Fibroblast of skin of abdomen (primary cell): ENCODE data around the gene TTYH2. TPM values are rescaled to one million over a fixed set of nuclear protein-coding genes. Genes with fewer than 3 reads are reported as not detected.
"Not testable (repeated sequence)": the region's sequence is repeated elsewhere in the genome, so short reads cannot be mapped to it uniquely, and the experiment has no call there.

Source experiments
- DNase-seq: peaks from one replicate; pipeline ENCODE4 v3.0.0-alpha.2; 2013
- polyA plus RNA-seq, 2 experiments: library from polyadenylated mRNA; unstranded; fragments of 120-200 nt; gene quantifications; one replicate each; pipeline ENCODE4 v1.2.1, GENCODE V29; 2013; ENCODE audit not compliant: insufficient read length in 2 of 2

The TTYH2 gene, protein sequence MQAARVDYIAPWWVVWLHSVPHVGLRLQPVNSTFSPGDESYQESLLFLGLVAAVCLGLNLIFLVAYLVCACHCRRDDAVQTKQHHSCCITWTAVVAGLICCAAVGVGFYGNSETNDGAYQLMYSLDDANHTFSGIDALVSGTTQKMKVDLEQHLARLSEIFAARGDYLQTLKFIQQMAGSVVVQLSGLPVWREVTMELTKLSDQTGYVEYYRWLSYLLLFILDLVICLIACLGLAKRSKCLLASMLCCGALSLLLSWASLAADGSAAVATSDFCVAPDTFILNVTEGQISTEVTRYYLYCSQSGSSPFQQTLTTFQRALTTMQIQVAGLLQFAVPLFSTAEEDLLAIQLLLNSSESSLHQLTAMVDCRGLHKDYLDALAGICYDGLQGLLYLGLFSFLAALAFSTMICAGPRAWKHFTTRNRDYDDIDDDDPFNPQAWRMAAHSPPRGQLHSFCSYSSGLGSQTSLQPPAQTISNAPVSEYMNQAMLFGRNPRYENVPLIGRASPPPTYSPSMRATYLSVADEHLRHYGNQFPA
- 7.1 TPM for polyA plus RNA-seq (2013, experiment 1 of 2; ENCODE audit: insufficient read length)
- polyA plus RNA-seq (2013, experiment 2 of 2; ENCODE audit: insufficient read length) = 7.9 TPM

DNA sequence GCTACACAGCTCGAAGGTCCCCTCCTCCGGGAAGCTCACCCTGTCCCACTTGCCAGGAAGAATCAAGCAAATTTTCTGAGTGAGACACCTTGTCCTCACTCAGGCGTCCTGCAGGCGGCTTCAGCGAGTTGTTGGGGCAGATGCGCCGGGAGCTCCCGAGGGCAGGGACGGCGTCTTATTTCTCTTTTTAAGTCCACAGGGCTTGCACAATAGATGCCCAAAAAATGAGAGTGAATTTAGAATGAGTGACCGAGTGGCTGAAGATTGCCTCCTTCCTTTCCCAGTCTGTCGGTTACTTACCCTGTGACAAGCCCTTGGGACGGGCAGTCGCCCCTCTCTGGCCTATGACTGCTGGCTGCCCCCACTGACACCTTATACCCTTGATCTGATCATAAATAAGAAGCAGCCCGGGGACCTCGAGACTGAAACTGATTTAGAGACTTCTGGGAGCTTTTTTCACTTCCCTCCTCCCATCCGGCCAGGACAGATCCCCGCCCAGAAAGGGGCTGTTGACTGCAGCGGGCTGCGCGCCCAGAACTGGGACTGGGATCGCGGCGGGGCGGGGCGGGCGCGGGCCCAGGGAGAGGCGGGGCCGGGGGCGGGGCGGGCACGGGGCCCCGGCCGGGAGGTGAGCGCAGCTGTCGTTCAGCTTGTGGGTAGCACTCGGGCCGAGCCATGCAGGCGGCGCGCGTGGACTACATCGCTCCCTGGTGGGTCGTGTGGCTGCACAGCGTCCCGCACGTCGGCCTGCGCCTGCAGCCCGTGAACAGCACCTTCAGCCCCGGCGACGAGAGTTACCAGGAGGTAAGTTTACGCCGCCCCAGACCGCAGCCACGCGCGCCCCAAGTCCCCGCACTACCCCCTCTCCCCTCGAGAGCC lies at the start of gene TTYH2:
TTYH2 (plus strand) TSS at position 659 of the 879 bp plus-strand sequence; CDS start at position 676, 17 bp downstream.
- peak; percentile 89 for DNase-seq

DNA sequence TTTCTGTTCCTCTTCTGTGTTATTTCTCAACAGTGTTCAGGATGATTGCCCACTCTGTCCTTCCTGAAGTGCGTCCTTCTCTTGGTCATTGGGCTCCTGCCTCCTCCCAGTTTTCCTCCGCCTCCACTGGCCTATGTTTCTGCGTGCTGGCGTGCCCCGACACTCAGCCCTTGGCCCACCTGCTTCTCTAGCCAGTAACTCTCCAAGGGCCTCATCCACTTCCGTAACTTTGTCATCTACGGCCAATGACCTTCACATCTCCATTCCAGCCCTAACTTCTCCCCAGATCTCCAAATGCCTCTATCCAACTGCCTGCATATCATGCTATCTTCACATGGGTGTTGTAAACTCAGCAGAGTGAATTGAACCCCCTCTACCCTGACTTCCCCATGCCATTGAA lies 49.5 kb upstream of the TTYH2 start:
- DNase-seq = no peak

DNA sequence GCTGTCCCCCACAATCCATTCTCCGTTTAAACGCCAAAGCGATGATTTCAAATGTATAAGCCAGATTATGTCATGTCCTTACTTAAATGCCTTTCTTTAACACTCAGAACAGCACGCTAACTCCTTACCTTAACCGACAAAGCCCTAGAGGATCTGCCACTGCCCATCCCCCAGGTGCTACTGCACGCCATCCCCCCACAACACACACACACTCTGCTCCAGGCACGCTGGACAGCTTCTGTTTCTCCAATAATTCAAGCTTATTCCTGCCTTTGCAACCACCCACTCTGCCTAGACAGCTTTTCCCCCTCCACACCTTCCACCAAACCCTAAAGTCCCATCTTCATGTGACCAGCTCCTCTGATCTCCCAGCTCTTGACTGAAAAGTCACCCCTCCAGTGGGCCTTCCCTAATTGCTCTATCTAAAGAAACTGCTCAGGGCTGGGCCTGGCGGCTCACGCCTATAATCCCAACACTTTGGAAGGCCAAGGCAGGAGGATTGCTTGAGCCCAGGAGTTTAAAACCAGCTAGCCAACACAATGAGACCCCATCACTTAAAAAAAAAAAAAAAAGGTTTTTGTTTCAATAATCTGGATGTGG lies 48.8 kb upstream of the TTYH2 start:
- no peak for DNase-seq

DNA sequence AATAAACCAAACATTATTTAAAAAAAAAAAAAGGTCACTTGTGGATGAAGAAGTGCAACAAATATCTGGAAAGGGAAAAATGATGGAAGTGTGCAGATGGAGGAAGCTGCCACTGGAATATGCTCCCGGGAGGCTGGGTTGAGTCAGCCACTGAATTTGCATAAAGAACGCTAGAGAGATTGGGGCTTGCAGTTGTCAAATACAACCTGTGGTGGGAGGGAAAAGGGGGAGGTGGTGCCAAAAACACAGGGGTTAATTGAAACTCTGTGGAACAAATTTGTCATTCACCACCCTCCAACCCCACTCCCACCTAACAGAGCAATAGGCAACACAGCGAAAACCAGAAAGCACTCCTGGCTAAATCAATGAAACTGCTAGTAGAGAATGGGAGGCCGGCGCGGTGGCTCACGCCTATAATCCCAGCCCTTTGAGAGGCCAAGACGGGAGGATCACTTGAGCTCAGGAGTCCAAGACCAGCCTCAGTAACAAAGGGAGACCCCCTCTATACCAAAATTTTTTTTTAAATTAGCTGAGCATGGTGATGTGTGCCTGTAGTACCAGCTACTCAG lies 47.5 kb upstream of the TTYH2 start:
- no peak for DNase-seq

DNA sequence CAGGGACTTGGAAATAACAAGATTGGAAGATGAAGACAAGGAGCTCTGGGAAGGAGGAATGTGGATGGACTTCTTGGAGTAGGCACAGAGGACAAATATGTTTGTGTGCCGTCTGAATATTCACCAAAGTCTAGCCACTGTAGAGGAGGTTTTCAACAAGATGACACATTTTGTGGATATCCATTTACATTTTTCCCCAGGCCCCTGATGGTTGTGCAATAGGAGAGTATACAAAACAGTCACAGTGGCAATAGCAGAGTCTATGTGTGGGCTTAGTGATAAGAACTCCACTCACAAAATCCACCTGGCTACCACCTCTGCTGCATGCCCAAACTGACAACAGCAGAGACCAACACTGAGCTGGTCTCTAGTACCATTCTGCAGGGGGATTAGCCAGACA lies 42.4 kb upstream of the TTYH2 start:
- DNase-seq = no peak

DNA sequence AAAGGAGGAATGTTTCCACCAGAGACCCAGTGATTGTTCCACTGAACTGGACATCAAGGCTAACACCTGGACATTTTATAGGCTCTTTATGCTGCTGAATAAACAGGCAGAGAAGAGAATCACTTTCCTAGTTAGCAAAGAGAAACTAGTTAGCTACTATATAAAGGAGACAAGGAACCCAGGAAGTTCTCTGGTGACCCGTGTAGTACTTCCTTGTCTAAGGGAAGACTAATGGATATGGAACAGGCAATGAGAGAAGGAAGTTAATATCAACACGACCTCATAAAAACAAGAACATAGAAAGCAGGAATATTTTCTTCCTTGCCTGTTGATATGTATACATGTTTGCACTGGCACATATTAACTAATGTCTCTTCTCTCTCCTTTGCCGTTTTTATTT lies 40.7 kb upstream of the TTYH2 start:
- no peak for DNase-seq

DNA sequence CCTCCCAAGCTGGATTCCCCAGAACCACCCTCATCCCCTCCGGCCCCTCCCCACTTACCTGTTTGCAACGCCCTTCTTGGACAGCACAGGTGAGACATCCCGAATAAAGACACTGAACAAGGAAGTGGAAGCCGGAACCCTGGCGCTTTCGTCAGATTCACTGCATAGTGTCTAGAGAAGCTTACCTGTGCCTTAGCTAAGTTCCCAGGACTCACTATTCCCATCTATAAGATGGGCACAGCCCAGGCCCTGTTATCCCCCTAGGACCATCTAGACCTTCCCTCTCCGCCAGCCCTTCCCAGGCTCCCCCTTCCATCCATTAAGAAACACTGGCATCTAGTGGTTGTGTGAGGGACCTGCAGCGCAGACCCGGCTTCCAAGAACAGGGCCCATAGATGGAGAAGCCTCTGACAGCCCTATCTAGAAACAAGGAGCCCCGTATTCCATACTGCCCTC lies 36.8 kb upstream of the TTYH2 start:
- peak; percentile 63 for DNase-seq

DNA sequence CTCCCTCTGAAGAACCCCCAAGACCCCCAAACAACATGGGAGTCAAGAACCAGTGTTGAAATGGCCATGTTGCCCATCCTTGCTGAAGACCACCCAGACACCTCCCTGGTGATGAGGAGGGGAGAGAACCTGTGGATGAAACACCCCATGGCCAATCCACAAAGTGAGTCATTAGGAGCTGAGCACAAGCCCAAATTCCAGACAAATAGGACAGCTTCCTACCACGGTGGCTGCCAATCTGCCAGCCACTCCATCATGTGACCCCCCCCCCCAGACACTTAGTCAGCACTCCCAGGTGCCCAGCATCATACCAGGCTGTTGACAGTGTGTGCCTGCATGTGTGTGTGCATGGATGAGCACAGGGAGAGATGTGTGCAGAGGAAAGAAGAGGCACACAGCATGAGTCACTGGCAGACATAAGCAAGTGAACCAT lies 36.3 kb upstream of the TTYH2 start:
- DNase-seq = peak; percentile 28

DNA sequence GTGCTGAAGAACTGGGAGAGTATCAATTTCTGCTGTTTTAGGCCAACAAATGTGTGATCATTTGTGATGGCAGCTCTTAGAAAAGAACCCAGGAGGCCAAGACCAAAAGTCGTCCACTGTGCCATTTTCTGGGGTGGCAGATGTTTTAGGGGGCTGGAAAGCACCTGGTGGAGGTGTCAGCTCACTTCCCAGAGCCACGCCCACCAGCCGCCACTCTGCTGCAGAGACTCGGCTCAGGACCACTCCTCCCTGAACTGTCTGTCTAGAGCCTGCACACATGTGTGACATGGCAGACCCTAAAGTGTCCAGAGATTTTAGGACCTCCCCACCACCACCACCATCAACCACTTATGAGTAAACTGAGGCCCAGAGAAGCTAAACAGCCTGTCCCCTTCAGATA lies 33.8 kb upstream of the TTYH2 start:
- DNase-seq = no peak

DNA sequence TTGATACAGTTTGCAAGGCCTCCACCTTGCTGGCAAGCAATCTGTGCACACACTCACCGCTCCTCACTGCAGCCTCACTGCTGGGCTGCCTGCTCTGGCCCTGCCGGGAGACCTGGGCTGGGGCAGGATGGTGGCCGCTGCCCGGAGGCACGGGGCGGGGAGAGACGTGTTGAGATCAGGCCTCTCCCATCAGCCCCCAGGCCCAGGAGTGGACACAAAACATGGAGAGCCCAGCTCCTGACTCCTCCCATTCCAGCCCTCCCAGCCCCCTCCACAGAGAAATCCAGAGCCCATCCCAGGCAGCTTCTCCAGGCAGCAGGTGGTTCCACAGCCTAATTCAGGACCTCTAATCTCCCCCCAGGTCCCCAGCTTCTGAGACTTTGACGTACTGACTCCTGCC lies 33.0 kb upstream of the TTYH2 start:
- DNase-seq = no peak

DNA sequence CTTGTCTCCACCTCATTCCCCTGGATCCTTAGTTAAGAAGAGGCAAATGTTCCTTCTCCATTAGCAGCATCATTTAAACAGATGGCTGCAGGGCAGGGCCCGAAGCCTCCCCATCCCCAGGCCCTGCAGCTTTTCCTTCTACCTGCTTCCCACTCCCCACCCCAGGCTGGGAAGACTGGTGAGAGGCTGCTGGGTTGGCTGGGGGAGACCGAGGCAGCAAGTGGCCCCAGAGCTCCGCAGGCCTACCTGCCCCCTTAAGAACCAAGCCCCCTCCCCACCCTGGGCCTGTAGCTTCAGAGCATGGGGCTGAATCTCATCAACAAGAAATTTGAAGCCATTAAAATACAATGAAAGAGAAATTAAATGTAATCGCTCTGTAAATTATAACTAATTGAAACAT lies 32.0 kb upstream of the TTYH2 start:
- DNase-seq = no peak

DNA sequence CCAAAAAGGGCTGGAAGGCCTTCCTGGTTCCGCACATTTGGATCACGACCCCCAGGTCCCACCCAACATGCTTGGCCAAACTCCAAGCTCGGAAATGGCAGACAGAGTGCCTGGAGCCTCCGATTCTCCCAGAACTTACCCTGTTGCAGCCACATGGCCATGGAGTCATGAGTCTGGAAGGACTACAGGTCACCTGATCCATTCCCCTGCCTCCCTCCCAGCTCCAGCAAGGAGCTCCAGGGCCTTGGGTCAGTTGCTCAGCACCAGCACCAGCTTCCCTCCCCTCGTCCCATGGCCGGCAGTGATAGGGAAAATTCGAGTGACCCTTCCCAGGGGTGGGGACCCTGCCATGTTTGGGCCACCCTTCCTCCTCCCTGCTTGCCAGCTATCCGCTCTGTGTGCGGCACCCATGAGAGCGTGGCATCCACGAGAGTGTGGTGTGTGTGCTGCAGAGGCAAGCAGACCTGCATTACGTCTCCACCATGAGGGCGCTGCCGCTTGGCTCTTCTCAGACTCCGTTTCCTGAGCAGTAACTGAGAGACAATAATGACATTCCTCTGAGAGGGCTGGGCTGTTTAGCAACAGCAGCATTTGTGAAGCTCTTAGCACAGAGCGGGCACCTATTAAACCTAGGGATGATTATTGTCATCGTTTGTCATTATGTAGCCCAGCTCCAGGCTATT lies 31.2 kb upstream of the TTYH2 start:
- DNase-seq = no peak

DNA sequence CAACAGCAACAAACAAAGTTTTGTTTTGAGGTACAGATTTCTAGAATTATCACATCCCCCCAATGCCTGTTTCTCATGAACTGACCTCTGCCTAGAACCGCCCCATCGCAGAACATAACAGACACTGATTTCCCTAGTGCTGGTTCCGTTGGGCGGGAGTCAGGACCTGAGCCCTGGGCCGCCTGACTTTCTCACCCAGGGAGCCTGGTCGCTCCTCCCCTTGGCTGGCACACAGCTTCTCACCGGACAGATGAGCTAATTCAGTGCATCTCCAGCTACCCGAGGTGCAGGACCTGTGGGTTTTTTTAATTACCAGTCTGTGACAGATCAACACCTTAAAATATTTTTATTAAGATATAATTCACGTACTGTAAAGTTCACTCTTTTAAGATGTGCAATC lies 30.0 kb upstream of the TTYH2 start:
- DNase-seq = no peak

DNA sequence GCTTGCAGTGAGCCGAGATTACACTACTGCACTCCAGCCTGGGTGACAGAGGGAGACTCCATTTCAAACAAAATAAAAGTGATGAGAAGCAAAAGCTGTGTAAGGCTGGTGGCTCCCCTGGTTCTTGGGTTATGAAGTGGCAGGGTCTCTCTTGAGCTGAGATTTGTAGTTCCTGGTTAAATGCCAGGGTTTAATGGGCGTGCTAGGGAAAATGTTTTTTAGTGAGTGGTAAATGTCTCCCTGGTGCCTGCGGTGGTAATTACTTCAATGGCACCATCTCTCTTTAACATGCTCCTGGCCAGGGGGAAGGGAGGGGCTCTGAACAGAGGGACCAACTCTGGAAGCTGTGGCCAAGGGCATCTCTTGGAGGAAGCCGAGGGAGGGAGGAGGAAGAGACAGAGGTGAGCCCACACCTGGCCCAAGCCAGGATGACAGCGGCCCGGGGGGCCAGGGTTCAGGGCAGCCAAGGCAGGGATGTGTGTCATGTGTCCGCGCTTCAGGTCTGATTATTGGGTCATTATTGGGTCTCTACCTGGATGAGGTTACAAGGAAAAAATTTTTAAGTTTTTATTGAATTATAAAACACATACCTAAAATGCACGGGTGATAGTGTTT lies 27.7 kb upstream of the TTYH2 start:
- DNase-seq = no peak

DNA sequence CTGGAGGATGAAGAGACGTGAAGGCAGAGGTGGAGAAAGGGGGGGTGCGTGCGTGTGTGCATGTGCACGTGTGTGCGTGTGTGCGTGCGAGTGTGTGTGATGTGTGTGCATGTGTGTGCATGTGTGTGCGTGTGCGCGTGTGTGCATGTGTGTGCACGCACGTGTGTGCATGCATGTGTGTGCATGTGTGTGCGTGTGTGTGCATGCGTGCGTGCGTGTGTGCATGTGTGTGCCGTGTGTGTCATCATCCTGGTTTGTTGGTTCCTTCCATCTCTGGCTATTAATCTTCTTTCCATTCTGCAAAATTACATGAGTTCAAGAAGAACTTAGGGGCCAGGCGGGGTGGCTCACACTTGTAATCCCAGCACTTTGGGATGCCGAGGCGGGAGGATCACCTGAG lies 26.9 kb upstream of the TTYH2 start:
- no peak for DNase-seq

DNA sequence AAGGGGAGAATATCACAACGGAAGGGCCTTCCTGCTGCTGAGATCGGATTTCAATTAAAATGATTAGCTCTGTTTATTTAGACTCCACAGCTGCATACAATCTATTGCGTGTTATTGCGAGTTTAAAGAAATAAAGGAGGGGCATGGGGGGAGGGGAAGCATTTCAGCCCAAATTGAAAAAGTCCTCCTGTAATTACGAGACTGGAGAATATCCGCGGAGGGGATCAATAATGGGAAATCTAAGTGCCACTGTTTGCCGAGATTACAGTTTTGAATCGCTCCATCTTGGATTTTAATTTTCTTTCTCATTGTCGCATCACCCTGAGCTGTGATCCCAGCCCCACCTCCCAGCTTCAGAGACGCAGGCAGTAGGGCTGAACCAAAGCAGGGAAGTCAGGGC lies 25.6 kb upstream of the TTYH2 start:
- DNase-seq = no peak

DNA sequence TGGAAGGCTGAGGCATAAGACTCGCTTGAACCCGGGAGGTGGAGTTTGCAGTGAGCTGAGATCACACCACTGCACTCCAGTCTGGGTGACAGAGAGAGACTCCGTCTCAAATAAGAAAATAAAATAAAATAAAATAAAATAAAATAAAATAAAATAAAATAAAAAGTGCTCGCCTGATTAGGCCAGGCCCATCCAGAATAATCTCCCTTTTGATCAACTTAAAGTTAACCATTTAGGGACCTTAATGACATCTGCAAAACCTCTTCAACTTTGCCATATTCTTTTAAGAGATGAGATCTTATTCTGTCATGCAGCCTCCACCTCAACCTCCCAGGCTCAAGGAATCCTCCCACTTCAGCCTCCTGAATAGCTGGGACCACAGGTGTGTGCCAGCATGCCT lies 24.7 kb upstream of the TTYH2 start:
- not testable (repeated sequence) for DNase-seq

DNA sequence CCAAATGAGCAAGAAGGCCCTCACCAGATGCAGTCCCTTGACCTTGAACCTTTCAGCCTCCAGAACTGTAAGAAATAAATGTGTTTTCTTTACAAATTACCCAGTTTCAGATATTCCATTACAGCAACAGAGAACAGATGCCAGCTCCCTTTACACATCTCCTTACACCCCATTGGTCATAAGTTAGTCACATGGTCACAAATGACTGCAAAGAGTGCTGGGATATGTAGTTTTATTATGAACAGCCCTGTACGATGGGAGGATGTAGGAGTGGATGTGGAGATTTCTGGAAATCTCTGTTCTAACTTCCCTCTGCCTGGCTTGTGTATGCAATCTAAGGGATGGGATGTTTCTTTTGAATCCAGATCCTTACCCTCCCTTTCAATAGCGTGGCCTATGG lies 23.2 kb upstream of the TTYH2 start:
- DNase-seq = peak; percentile 39

DNA sequence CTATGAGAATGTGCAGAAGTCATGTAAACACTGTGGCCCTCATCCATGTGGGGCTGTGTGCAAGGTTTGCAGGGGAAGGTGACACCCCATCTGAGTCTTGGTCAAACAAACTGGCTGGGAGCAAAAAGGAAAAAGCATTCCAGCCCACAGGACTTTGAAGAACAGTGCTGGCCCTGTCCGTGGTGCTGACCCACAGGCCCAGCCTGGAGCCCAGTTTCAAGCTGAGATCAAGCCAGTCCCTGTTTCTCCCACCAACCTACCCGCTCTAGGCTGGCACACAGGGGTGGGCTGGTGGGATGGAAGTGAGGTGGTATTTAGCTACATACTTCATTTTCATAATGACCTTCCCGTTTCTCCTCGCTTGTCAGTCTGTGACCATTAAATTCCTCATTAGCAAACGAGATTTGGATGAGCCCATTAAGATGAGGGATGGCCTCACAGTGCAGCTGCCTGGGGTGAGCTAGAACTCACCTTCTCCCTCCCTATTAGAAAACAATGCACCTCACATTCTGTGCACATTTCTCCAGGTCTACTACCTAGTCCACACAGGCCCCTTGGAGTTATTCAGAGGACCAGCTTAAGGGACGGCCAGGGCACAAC lies 22.5 kb upstream of the TTYH2 start:
- no peak for DNase-seq

DNA sequence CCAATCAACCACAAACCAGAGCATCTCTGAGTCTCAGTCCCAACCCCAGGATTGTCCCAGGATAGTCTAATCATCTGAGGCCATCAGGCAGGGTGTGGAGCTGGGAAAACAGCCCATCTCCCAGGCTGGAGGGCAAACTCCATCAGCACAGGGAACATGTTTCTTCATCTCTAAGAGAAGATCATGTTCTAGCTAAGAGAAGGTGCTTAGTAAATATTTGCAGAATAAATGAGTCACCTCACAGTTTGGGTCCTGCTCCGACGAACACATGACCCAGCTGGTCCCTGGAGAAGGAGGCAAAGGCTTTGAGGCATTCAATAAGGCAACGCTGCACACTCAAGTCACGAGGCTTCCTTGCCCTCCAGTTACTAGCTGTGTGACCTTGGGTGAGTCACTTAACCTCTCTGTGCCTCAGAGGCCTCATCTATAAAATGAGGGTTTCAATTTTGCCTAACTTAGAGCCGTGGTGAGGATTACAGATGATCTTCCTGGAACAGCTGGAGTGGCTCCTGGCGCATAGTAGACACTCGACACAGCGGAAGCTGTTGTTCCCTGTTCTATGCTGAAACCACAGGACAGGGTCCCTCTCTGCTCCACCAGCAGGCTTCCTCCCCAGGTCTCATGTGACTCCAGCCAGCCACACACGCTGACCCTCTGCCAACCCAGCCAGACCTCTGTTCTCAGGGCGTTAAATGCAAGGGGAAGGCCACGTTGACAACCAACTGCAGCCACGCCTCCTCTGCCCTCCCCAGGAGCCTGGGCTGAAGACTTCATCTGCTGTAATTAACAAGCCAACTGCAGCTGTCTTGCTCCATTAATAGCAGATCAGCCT lies 20.2 kb upstream of the TTYH2 start:
- DNase-seq = no peak
